ENCODE data around the gene ELMO3.

The ELMO3 gene

DNA sequence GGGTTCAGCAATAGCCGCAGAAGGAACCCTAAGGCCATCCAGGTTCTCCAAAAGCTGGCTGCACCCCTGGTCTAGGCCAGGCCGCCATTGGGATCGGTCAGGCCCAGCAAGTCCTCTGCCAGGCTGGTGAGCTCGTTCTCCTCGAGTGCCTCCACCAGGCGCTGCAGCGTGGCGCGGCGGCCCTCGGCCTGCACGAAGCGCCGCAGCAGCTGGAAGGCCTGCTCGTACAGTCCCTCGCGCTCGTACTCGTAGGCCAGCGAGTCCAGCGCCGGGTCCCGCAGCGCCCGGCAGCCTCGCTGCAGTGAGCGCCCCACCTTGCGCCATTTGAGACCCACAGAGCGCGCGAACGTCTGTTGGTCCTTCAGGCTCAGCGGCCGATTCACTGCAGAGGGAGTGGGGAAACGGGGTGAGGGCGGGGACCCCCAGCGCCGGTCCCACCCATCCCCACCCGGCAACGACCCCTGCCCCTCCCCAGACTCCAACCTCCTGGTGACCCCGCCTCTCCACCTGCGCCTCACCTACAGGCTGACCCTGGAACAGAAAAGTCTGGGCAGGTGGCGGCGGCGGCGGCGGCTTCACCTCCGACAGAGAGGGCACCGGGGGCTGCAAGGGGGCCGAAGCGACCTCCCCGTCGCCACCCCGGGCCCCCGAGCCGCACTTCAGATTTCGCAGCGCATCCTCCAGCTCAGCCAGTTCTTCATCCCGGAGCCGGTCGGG lies 44.2 kb upstream of the ELMO3 start:
- FAIRE-seq, result no peak
- DNase-seq (ENCODE audit: insufficient read length, low spot score), result no peak
- TF ChIP-seq CTCF (IDR thresholded peaks at IDR 0.05; ENCODE audit: insufficient read depth, missing control alignments), result no peak

DNA sequence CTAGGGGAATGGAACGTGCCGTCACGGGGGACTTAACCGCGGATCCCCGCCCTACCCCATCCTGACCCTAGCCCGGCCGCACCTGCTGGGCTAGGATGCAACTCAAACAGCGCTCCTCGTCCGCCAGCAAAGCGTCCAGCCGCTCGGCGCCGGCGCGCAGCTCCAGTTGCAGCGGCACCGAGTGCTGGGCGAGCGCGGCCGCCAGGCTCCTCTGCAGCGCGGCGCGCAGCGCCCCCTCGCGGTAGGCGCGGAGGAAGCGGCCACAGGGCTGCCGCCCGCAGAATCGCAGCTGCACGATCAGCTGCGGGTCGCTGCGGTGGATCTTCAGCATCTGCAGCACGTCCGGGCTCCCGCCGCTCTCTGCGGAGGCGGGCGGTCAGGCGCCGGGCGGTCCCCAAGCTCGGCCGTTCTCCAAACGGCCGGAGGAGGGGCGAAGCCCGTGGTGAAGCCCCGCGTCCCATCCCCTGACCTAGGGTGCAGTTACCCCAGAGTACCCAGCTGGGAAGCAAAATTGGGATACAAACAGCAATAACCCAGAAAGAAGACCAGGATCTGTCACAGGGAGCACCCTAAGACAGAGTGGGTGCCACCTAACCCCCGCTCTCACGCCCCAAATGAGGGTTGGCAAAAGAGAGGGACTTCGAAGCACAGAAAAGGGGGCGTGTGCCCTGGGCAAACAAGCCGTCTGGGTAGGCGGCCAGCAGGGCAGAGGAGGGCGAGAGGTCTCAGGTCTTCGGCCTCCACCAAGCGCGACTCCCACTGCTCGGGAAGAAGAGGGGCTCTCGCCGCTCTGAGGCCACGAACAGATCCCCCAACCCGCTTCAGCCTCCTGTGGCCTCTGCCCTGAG lies 43.4 kb upstream of the ELMO3 start:
- peak; percentile 72 for TF ChIP-seq CTCF (IDR thresholded peaks at IDR 0.05; ENCODE audit: insufficient read depth, missing control alignments)
- DNase-seq (ENCODE audit: insufficient read length, low spot score), result peak; percentile 81
- FAIRE-seq, result no peak

- TF ChIP-seq CTCF (IDR thresholded peaks at IDR 0.05; ENCODE audit: insufficient read depth, missing control alignments), result no peak
- no peak for FAIRE-seq
- no peak for DNase-seq (ENCODE audit: insufficient read length, low spot score)
Measured at GRCh38 chr16:67156143-67156844, 42.6 kb upstream of the ELMO3 start.

DNA sequence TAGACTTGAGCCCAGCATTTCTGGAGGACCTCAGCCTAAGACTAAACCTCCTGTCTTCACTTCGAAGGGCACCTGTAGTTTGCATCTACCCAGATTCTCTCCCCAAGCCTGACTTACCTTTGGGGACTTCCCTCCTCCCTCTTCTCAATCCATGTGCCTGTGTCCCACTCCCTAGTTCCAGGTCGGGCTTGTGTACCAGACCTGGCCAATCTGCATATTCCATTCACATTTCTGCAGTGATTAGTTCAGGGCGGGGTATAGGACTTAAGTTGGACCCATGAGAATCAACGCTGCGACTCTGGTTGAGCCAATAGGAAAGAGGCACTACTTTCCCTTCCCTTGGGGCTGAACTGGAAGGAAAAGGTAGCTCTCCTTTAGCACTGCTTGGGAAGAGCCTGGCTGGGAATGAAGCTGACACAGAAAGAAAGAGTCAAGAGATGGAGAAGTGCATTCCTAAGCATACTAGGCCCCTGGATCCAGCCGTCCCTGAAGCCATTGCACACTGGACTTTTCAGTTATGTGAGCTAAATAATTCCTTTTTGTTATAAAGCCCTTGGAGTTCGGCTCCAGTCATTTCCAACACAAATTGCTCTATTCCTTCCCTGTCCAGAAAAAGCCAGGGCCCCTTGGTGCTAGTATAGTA lies 41.7 kb upstream of the ELMO3 start:
- TF ChIP-seq CTCF (IDR thresholded peaks at IDR 0.05; ENCODE audit: insufficient read depth, missing control alignments), result no peak
- FAIRE-seq, result no peak
- no peak for DNase-seq (ENCODE audit: insufficient read length, low spot score)

DNA sequence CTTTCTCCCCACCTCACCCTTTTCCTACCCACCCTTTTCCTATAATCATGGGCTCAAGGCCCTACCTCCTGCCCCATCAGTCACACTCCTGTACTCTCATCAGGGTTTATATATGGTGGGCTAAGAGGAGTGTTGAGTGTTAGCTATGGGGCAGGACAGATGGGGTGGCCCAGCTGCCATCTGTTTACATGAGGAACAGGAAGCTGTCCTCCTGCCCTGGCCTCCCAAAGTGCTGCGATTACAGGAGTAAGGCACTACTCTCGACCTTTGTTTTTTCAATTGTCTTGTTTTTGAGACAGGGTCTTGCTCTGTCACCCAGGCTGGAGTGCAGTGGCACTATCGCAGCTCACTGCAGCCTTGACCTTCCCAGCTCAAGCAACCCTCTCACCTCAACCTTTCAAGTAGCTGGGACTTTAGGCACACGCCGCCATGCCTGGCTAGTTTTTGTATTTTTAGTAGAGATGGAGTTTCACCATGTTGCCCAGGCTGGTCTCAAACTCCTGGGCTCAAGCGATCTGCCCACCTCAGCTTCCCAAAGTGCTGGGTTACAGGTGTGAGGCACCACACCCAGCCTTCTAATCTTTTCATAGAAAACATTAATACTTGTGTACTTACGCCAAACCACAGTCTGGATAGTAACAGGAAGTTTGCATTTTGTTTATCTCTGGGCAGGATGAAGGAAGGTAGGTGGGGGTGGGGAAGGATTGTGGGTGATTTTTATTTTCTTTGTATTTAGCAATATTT lies 40.9 kb upstream of the ELMO3 start:
- no peak for FAIRE-seq
- TF ChIP-seq CTCF (IDR thresholded peaks at IDR 0.05; ENCODE audit: insufficient read depth, missing control alignments), result no peak

More for the DNA sequence above, 40.9 kb upstream of the ELMO3 start:
- DNase-seq (ENCODE audit: insufficient read length, low spot score), result no peak
